Trophoblast cell (in vitro differentiated cells and primary cell): ENCODE measurements around the gene GULP1.

Source experiments
- DNase-seq, 2 donors: peaks; one replicate each; pipeline ENCODE4 v3.0.0-alpha.2; 2016
- H2AFZ ChIP-seq: 2 replicates; pipeline ENCODE4 v1.6.1; 2013; ENCODE audit warnings: low read length, moderate library complexity, mild to moderate bottlenecking; ENCODE audit not compliant: insufficient read depth, poor library complexity
- H2AK5ac ChIP-seq: 2 replicates; pipeline ENCODE4 v1.6.1; 2013; ENCODE audit warnings: mild to moderate bottlenecking, low read length
- H2BK120ac ChIP-seq: 2 replicates; pipeline ENCODE4 v1.6.1; 2013; ENCODE audit warnings: low read length, mild to moderate bottlenecking, moderate library complexity; ENCODE audit not compliant: insufficient read depth, poor library complexity
- H2BK12ac ChIP-seq: 2 replicates; pipeline ENCODE4 v1.6.1; 2013; ENCODE audit warnings: mild to moderate bottlenecking, low read length, moderate library complexity
- H2BK5ac ChIP-seq: 2 replicates; pipeline ENCODE4 v1.6.1; 2013; ENCODE audit warnings: low read length, low read depth, moderate library complexity, mild to moderate bottlenecking; ENCODE audit not compliant: poor library complexity
- H3K14ac ChIP-seq: 2 replicates; pipeline ENCODE4 v1.6.1; 2013; ENCODE audit warnings: mild to moderate bottlenecking, low read length
- H3K18ac ChIP-seq: 2 replicates; pipeline ENCODE4 v1.6.1; 2013; ENCODE audit warnings: mild to moderate bottlenecking, low read length
- H3K23ac ChIP-seq: 2 replicates; pipeline ENCODE4 v1.6.1; 2013; ENCODE audit warnings: low read length
- H3K27ac ChIP-seq: 2 replicates; pipeline ENCODE4 v1.5.1; 2013; ENCODE audit warnings: low read depth, mild to moderate bottlenecking, inconsistent platforms, low read length, moderate library complexity
- H3K27me3 ChIP-seq: 2 replicates; pipeline ENCODE4 v1.6.1; 2013; ENCODE audit warnings: inconsistent platforms, mild to moderate bottlenecking, low read length, moderate library complexity; ENCODE audit not compliant: insufficient read depth
- H3K36me3 ChIP-seq, 2 experiments: 1 replicate in 1 of 2; 2 replicates in 1 of 2; pipeline ENCODE4 v1.6.1; 2013; ENCODE audit warnings: low read length in 2 of 2, mild to moderate bottlenecking in 2 of 2, moderate library complexity in 1 of 2; ENCODE audit not compliant: insufficient read depth in 2 of 2, control insufficient read depth in 1 of 2
- H3K4ac ChIP-seq: 2 replicates; pipeline ENCODE4 v1.6.1; 2013; ENCODE audit warnings: low read depth, mild to moderate bottlenecking, low read length, moderate library complexity
- H3K4me1 ChIP-seq, 2 experiments: 1 replicate in 1 of 2; 2 replicates in 1 of 2; pipeline ENCODE4 v1.6.1; 2013; ENCODE audit warnings: low read length in 2 of 2, mild to moderate bottlenecking in 2 of 2, moderate library complexity in 1 of 2; ENCODE audit not compliant: insufficient read depth in 2 of 2, control insufficient read depth in 1 of 2
- H3K4me2 ChIP-seq: 2 replicates; pipeline ENCODE4 v1.6.1; 2013; ENCODE audit warnings: inconsistent platforms, mild to moderate bottlenecking, low read length, moderate library complexity
- H3K4me3 ChIP-seq: 2 replicates; pipeline ENCODE4 v1.5.1; 2013; ENCODE audit warnings: mild to moderate bottlenecking, low read depth, low read length, inconsistent platforms
- H3K79me1 ChIP-seq: one replicate; pipeline ENCODE4 v1.6.1; 2013; ENCODE audit warnings: low read length
- H3K79me2 ChIP-seq: 2 replicates; pipeline ENCODE4 v1.6.1; 2013; ENCODE audit warnings: low read length, mild to moderate bottlenecking; ENCODE audit not compliant: control insufficient read depth, insufficient read depth, poor library complexity
- H3K9ac ChIP-seq: 2 replicates; pipeline ENCODE4 v1.6.1; 2013; ENCODE audit warnings: mild to moderate bottlenecking, low read length
- H3K9me3 ChIP-seq: 2 replicates; pipeline ENCODE4 v1.6.1; 2013; ENCODE audit warnings: low read depth, mild to moderate bottlenecking, control low read depth, inconsistent platforms, low read length; ENCODE audit not compliant: insufficient read depth
- H4K12ac ChIP-seq: 2 replicates; pipeline ENCODE4 v1.6.1; 2013; ENCODE audit warnings: low read depth, mild to moderate bottlenecking, low read length, moderate library complexity
- H4K8ac ChIP-seq: 2 replicates; pipeline ENCODE4 v1.6.1; 2013; ENCODE audit warnings: low read depth, mild to moderate bottlenecking, low read length, moderate library complexity
- H4K91ac ChIP-seq: one replicate; pipeline ENCODE4 v1.6.1; 2013; ENCODE audit warnings: low read depth, mild to moderate bottlenecking, low read length, moderate library complexity
- WGBS: extraction: QIAGEN DNeasy Blood & Tissue Kit; methylation state at CpG from one replicate; pipeline ENCODE4 v1.1.7; 2013; ENCODE audit warnings: missing lambda C conversion rate; ENCODE audit not compliant: insufficient read length, insufficient coverage; ENCODE audit errors: extremely low coverage; 5-methylcytosine and 5-hydroxymethylcytosine counted together

GULP1 gene

DNA sequence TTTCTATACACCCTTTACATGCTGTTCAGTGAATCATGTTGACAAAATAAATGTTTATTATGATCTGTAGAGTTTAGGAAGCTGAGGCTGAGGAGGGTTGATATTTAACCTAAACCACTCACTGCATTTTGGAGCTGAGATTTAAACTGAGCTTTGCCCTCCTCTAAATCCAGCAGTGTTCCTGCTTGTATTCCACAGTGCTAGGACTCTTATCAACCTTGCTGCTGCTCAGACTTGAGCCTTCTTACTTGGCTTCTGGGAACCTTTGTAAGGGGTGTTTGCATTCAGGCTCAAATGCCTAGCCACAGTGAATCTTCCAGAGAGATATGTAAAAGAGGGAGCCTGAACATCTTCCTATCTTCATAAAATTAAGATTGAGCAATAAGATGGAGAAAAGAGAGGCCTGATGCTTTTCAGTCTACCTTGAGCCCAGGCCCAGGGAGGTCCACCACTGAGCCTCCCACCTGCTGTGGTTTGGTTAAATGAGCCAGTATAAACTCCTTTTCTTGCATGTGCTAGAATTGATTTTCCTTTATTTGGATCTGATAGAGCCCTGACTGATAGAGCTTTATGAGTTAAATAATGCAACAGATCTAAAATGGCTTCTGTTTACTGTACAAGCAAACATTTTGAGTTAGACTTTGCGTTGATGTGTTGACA lies 149.7 kb downstream of the GULP1 start:
- Histone ChIP-seq H3K4me1 (no peaks in the 10 kb centered on the region), H3K79me2 (no peaks in the 10 kb centered on the region), H3K27ac (no peak overlapping the region), H3K4me2 (no peak overlapping the region), H4K12ac (no peak overlapping the region), H4K8ac (no peak overlapping the region), H2BK120ac (no peak overlapping the region), H3K14ac (no peak overlapping the region), H3K9me3 (no peaks in the 10 kb centered on the region), H2AFZ (no peak overlapping the region), H3K79me1 (no peaks in the 10 kb centered on the region), H3K9ac (no peak overlapping the region), H3K36me3 (no peaks in the 10 kb centered on the region), H3K27me3 (no peaks in the 10 kb centered on the region), H2BK5ac (no peak overlapping the region), H3K18ac (no peak overlapping the region), H3K4ac (no peak overlapping the region), H2AK5ac (no peak overlapping the region), H2BK12ac (no peak overlapping the region), H3K23ac (no peak overlapping the region), H4K91ac (no peak overlapping the region), H3K4me3 (no peak overlapping the region)
- no CpG with 5 or more reads among the region's 1 CpG for WGBS
- DNase-seq, result no peak

DNA sequence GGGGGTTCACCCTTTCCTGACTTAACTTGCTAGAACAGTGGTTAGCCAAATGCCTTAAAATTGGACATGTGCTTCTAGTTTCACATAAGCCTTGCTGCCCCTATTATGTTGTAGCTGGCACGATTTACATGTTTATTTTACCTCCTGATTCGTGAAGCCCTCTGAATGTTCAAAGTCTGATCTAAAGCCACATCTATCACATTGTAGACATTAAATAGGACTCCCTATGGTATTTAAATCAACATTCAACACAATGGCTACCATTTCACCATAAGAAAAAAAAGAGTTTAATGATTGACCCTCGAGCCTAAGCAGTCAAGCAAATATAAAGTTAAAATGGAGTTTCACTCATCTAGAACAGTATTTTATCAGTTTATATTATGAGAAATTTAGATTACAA lies 151.5 kb downstream of the GULP1 start:
- Histone ChIP-seq H4K12ac (no peak overlapping the region), H3K14ac (no peak overlapping the region)

GRCh38 chr2:188444106-188444835 lies 152.6 kb downstream of the GULP1 start:
- no peaks in the 10 kb centered on the region for H3K79me1 ChIP-seq
- no CpG with 5 or more reads among the region's 3 CpGs for WGBS
- no peak overlapping the region for H4K12ac ChIP-seq
- no peak overlapping the region for H4K8ac ChIP-seq
- no peak overlapping the region for H3K23ac ChIP-seq
- no peak overlapping the region for H2BK5ac ChIP-seq
- H3K36me3 ChIP-seq, result no peaks in the 10 kb centered on the region
- H2BK12ac ChIP-seq, result no peak overlapping the region
- no peaks in the 10 kb centered on the region for H3K79me2 ChIP-seq
- no peak overlapping the region for H3K18ac ChIP-seq
- DNase-seq, result no peak
- H3K27me3 ChIP-seq, result no peaks in the 10 kb centered on the region
- H3K4me1 ChIP-seq, result no peaks in the 10 kb centered on the region
- no peak overlapping the region for H2BK120ac ChIP-seq
- H4K91ac ChIP-seq, result no peak overlapping the region
- H3K14ac ChIP-seq, result no peak overlapping the region
- no peak overlapping the region for H2AFZ ChIP-seq
- H3K4ac ChIP-seq, result no peak overlapping the region
- no peaks in the 10 kb centered on the region for H3K9me3 ChIP-seq
- H3K4me3 ChIP-seq, result no peak overlapping the region
- H3K9ac ChIP-seq, result no peak overlapping the region
- H3K4me2 ChIP-seq, result no peak overlapping the region
- H2AK5ac ChIP-seq, result no peak overlapping the region
- no peak overlapping the region for H3K27ac ChIP-seq

More for the DNA sequence above, 151.5 kb downstream of the GULP1 start:
- no peaks in the 10 kb centered on the region for H3K9me3 ChIP-seq
- no peak overlapping the region for H3K23ac ChIP-seq
- H3K4ac ChIP-seq, result no peak overlapping the region
- H3K18ac ChIP-seq, result no peak overlapping the region
- no peak overlapping the region for H2BK5ac ChIP-seq
- no peak overlapping the region for H3K27ac ChIP-seq
- WGBS, result no CpG with 5 or more reads among the region's 3 CpGs
- H3K4me1 ChIP-seq, result no peaks in the 10 kb centered on the region
- no peaks in the 10 kb centered on the region for H3K79me1 ChIP-seq
- no peak overlapping the region for H3K4me2 ChIP-seq
- no peaks in the 10 kb centered on the region for H3K27me3 ChIP-seq
- no peak overlapping the region for H2BK12ac ChIP-seq
- no peak overlapping the region for H4K8ac ChIP-seq
- H3K4me3 ChIP-seq, result no peak overlapping the region
- H2AK5ac ChIP-seq, result no peak overlapping the region
- no peak overlapping the region for H4K91ac ChIP-seq
- H3K79me2 ChIP-seq, result no peaks in the 10 kb centered on the region
- DNase-seq, result no peak
- no peak overlapping the region for H2BK120ac ChIP-seq
- H3K9ac ChIP-seq, result no peak overlapping the region
- no peak overlapping the region for H2AFZ ChIP-seq
- H3K36me3 ChIP-seq, result no peaks in the 10 kb centered on the region

DNA sequence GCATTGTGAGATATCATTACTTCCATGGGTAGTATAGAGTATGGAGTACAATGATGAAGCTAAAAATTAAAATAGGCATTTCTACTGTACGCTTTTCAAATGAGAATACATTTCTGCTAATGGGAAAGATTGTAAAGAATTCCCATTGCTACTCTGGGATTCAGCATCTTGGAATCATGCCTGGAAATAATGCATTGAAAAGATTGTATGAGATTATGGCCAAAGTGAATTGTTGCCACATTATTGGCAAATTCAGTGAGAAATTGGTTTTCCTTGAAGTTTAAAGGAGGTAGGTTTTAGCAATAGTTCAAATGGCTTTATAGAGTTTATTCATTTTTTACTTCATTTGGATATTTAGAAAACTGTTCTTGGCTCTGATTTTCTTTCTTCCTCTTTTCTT lies 157.9 kb downstream of the GULP1 start:
- no CpG with 5 or more reads among the region's 1 CpG for WGBS
- H2AFZ ChIP-seq, result no peak overlapping the region
- H2BK5ac ChIP-seq, result no peak overlapping the region
- H3K14ac ChIP-seq, result no peak overlapping the region
- no peak overlapping the region for H2BK12ac ChIP-seq
- no peak overlapping the region for H3K18ac ChIP-seq
- no peak overlapping the region for H3K23ac ChIP-seq
- H4K8ac ChIP-seq, result no peak overlapping the region
- no peaks in the 10 kb centered on the region for H3K27me3 ChIP-seq
- no peak overlapping the region for H4K91ac ChIP-seq
- no peaks in the 10 kb centered on the region for H3K36me3 ChIP-seq
- no peak overlapping the region for H3K27ac ChIP-seq
- no peaks in the 10 kb centered on the region for H3K79me1 ChIP-seq
- H3K9ac ChIP-seq, result no peak overlapping the region
- no peak overlapping the region for H2BK120ac ChIP-seq
- no peak overlapping the region for H2AK5ac ChIP-seq
- H3K9me3 ChIP-seq, result peaks cover 3% of the 10 kb centered on the region
- H4K12ac ChIP-seq, result no peak overlapping the region
- DNase-seq, result no peak
- H3K79me2 ChIP-seq, result no peaks in the 10 kb centered on the region
- H3K4me3 ChIP-seq, result no peak overlapping the region
- no peak overlapping the region for H3K4me2 ChIP-seq
- H3K4me1 ChIP-seq, result no peaks in the 10 kb centered on the region
- no peak overlapping the region for H3K4ac ChIP-seq
